ENCODE data around the gene ADGRF5. TPM values are rescaled to one million over a fixed set of nuclear protein-coding genes. Genes with fewer than 3 reads are reported as not detected.

ADGRF5 gene
- total RNA-seq, 3 donors from 2014 or later, result 22.5 to 43.4 (median 41.6) TPM

DNA sequence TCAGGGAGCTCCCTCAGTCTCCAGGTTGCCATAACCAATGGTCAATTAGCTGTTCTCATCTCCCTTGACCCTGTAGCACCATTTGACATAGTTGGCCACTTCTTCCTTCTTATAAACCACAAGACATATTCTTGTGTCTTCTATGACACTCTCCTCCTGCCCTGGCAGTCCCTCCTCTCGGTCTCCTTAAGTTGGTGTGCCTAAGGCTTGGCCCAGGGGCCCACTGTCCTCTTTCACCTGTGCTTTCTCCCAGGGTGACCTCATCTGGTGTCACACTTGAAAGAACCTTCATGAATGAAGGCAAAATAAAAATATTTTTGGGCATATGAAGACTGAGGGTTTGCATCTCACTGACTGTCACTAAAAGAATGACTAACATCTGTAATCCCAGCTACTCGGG is 9.7 kb upstream of the ADGRF5 start:
- Histone ChIP-seq H3K36me3 (no peaks in the 10 kb centered on the region), H3K9me3 (no peaks in the 10 kb centered on the region), H3K27ac (no peak overlapping the region), H3K27me3 (no peaks in the 10 kb centered on the region), H3K4me1 (peaks cover 0 to 4% of the 10 kb centered on the region in 2 donors), H3K4me3 (no peak overlapping the region)
- intact Hi-C loops (cut with DNase I; ENCODE audit: low total_unique reads), result no loop called here
- no peak for TF ChIP-seq POLR2A (IDR thresholded peaks at IDR 0.05)
- no peak for TF ChIP-seq POLR2AphosphoS5 (IDR thresholded peaks at IDR 0.05)
- TF ChIP-seq, protein P1, sequence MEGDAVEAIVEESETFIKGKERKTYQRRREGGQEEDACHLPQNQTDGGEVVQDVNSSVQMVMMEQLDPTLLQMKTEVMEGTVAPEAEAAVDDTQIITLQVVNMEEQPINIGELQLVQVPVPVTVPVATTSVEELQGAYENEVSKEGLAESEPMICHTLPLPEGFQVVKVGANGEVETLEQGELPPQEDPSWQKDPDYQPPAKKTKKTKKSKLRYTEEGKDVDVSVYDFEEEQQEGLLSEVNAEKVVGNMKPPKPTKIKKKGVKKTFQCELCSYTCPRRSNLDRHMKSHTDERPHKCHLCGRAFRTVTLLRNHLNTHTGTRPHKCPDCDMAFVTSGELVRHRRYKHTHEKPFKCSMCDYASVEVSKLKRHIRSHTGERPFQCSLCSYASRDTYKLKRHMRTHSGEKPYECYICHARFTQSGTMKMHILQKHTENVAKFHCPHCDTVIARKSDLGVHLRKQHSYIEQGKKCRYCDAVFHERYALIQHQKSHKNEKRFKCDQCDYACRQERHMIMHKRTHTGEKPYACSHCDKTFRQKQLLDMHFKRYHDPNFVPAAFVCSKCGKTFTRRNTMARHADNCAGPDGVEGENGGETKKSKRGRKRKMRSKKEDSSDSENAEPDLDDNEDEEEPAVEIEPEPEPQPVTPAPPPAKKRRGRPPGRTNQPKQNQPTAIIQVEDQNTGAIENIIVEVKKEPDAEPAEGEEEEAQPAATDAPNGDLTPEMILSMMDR (IDR thresholded peaks at IDR 0.05), result no peak
- DNase-seq (ENCODE audit: low spot score in 2 of 2), result no peak

DNA sequence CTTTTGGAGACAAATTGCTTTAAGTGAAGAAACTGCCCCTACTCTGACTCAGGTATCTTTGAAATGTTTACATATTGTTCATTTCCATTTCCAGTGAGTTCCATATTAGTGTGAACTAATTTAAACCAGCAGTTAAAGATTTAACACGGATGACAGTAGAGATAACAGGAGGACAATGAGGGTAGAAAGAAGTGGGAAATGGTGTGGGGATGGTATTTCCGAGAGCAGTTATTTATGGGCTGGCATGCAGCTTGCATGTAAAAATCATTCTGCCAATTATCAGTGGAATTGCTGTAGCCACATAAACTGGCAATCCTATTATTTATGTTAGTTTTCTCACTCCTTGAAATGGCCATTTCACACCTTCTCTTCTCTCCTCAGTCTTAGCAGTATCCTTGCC is 8.6 kb upstream of the ADGRF5 start:
- DNase-seq (ENCODE audit: low spot score in 2 of 2), result no peak
- Histone ChIP-seq H3K27me3 (no peaks in the 10 kb centered on the region), H3K36me3 (no peaks in the 10 kb centered on the region), H3K9me3 (no peaks in the 10 kb centered on the region), H3K4me1 (peaks cover 0 to 6% of the 10 kb centered on the region in 2 donors), H3K4me3 (no peak overlapping the region), H3K27ac (no peak overlapping the region)
- intact Hi-C loops (cut with DNase I; ENCODE audit: low total_unique reads), result no loop called here
- TF ChIP-seq POLR2AphosphoS5 (IDR thresholded peaks at IDR 0.05) (no peak), POLR2A (IDR thresholded peaks at IDR 0.05) (no peak)
- TF ChIP-seq, protein P1 (IDR thresholded peaks at IDR 0.05), result no peak

DNA sequence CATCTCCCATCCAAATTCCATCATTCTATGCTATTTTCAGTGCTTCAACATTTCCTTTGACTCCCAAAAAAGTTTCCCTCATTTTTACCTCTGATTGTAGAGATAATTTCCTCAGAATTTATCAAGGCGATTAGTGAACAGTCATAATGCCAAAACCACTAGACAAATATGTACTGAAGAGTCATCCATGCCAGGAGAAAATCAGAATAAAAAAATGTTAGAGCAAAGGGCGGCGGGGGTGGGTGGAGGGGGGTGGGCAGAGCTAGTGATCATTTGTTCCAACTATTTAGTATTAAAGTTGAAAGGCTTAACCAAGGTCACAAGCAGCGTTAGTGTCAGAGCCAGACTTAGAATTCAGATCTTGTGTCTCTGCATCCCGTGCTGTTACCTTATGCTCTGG is 5.3 kb upstream of the ADGRF5 start:
- no peaks in the 10 kb centered on the region for H3K36me3 ChIP-seq
- TF ChIP-seq, protein P1 (IDR thresholded peaks at IDR 0.05), result no peak
- TF ChIP-seq POLR2A (IDR thresholded peaks at IDR 0.05) (no peak), POLR2AphosphoS5 (IDR thresholded peaks at IDR 0.05) (no peak)
- H3K9me3 ChIP-seq, result no peaks in the 10 kb centered on the region
- DNase-seq (ENCODE audit: low spot score in 2 of 2), result no peak
- no peak overlapping the region for H3K4me3 ChIP-seq
- peaks cover 0 to 6% of the 10 kb centered on the region in 2 donors for H3K4me1 ChIP-seq
- intact Hi-C loops (cut with DNase I; ENCODE audit: low total_unique reads), result loop anchor here (10.0 kb wide), 1 partner anchor 378 kb away; the partner anchor contains the start of gene TNFRSF21
- H3K27ac ChIP-seq, result peak overlapping the region in 1 of 2 donors; percentile 0
- no peaks in the 10 kb centered on the region for H3K27me3 ChIP-seq

DNA sequence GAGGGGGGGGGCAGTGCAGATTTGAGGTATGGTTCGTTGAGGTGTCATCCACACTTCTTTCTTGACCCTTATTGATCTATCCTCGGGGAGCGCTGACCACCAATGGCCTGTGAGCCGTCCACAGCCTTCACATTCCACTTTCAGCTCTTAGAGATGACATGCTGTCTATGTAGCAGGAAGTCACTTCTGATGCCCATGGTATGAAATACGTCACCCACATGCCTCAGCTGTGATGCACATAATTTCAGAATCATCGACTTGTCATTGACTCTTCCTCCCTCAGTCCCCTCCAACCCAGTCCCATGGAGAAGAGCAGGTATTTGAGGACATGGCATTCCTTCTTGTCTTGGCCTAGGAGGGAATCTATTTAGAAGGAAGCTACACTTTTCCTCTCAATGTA is 4.7 kb upstream of the ADGRF5 start:
- no peak for DNase-seq (ENCODE audit: low spot score in 2 of 2)
- intact Hi-C loops (cut with DNase I; ENCODE audit: low total_unique reads), result loop anchor here (10.0 kb wide), 1 partner anchor 378 kb away; the partner anchor contains the start of gene TNFRSF21
- Histone ChIP-seq H3K27me3 (no peaks in the 10 kb centered on the region), H3K4me3 (no peak overlapping the region), H3K36me3 (no peaks in the 10 kb centered on the region), H3K4me1 (peaks cover 0 to 6% of the 10 kb centered on the region in 2 donors), H3K9me3 (no peaks in the 10 kb centered on the region), H3K27ac (peak overlapping the region; percentile 22 to 49)
- TF ChIP-seq, protein P1 (IDR thresholded peaks at IDR 0.05), result no peak
- no peak for TF ChIP-seq POLR2AphosphoS5 (IDR thresholded peaks at IDR 0.05)
- no peak for TF ChIP-seq POLR2A (IDR thresholded peaks at IDR 0.05)

DNA sequence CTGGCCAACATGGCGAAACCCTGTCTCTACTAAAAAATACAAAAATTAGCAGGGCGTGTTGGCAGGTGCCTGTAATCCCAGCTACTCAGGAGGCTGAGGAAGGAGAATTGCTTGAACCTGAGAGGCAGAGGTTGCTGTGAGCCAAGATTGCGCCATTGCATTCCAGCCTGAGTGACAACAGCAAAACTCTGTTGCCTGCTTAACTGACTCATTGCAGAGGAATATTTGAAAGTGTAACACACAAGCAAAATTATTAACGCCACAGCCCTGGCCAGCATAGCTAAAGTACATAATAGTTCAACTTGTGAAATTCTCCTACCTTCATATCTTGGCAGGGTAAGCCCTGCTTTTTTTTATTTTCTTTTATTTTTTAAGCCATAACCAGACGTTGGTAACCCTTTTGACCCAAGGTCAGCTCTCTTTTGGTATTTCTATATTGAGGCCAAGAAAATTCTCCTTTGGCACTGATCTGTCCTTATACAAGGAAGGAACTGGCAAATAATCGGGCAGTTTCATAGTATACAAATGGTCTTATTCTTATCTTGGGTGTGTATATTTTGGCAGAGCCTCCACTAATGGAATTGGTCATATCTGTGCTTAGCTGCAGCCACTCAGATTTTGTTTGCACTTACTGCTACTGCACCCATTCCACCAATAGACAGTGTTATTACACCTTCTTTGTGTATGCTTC is 4.0 kb upstream of the ADGRF5 start:
- peak overlapping the region; percentile 22 to 49 for H3K27ac ChIP-seq
- DNase-seq (ENCODE audit: low spot score in 2 of 2), result peak in 1 of 2 donors; percentile 70
- intact Hi-C loops (cut with DNase I; ENCODE audit: low total_unique reads), result loop anchor here (10.0 kb wide), 1 partner anchor 379 kb away; the partner anchor contains the start of gene TNFRSF21
- H3K36me3 ChIP-seq, result no peaks in the 10 kb centered on the region
- peaks cover 0 to 6% of the 10 kb centered on the region in 2 donors for H3K4me1 ChIP-seq
- H3K4me3 ChIP-seq, result no peak overlapping the region
- no peaks in the 10 kb centered on the region for H3K27me3 ChIP-seq
- no peaks in the 10 kb centered on the region for H3K9me3 ChIP-seq
- TF ChIP-seq POLR2A (IDR thresholded peaks at IDR 0.05) (no peak), POLR2AphosphoS5 (IDR thresholded peaks at IDR 0.05) (peak in 1 of 3 donors; percentile 12)
- TF ChIP-seq, protein P1 (IDR thresholded peaks at IDR 0.05), result no peak
